OCI-LY3 (cell line): ENCODE results near the gene MZF1.
"Not testable (repeated sequence)": the region's sequence is repeated elsewhere in the genome, so short reads cannot be mapped to it uniquely, and the experiment has no call there.

ENCODE experiments used
- H2AFZ ChIP-seq: fragments of 200-600, 300-600 bp; shearing (Covaris generic); 2 replicates; pipeline ENCODE4 v1.6.0; 2014; ENCODE audit warnings: antibody characterized with exemption, low read depth, low read length
- H3K27ac ChIP-seq: fragments of 200-600, 300-600 bp; sonication (generic); 2 replicates; pipeline ENCODE4 v1.5.1; 2014; ENCODE audit warnings: mild to moderate bottlenecking, low read length, moderate library complexity, mixed read lengths
- H3K27me3 ChIP-seq: fragments of 200-600, 300-600 bp; sonication (generic); 2 replicates; pipeline ENCODE4 v1.6.1; 2014; ENCODE audit warnings: low read depth, low read length, mixed read lengths
- H3K36me3 ChIP-seq: fragments of 200-600, 300-600 bp; sonication (generic); replicated peaks from 2 replicates; pipeline ENCODE3; 2014; ENCODE audit warnings: low read depth, low read length, mixed read lengths
- H3K4me1 ChIP-seq: fragments of 300-600, 200-600 bp; sonication (generic); 2 replicates; pipeline ENCODE4 v1.6.1; 2014; ENCODE audit warnings: low read length, mixed read lengths
- H3K4me2 ChIP-seq: fragments of 200-600, 300-600 bp; sonication (generic); 2 replicates; pipeline ENCODE4 v1.6.1; 2014; ENCODE audit warnings: low read length, mixed read lengths
- H3K4me3 ChIP-seq: fragments of 300-600, 200-600 bp; sonication (generic); 2 replicates; pipeline ENCODE4 v1.5.1; 2014; ENCODE audit warnings: antibody characterized with exemption, mild to moderate bottlenecking, low read length, moderate library complexity
- H3K79me2 ChIP-seq: fragments of 300-600, 200-600 bp; shearing (Covaris generic); 2 replicates; pipeline ENCODE4 v1.6.1; 2014; ENCODE audit warnings: mild to moderate bottlenecking, low read length, mixed read lengths
- H3K9ac ChIP-seq: fragments of 300-600, 200-600 bp; shearing (Covaris generic); 2 replicates; pipeline ENCODE4 v1.6.0; 2014; ENCODE audit warnings: mild to moderate bottlenecking, low read length, moderate library complexity
- H3K9me3 ChIP-seq: fragments of 200-600, 300-600 bp; shearing (Covaris generic); 2 replicates; pipeline ENCODE4 v1.6.1; 2014; ENCODE audit warnings: low read length, mixed read lengths; ENCODE audit not compliant: insufficient read depth
- H4K20me1 ChIP-seq: fragments of 200-600, 300-600 bp; sonication (generic); 2 replicates; pipeline ENCODE4 v1.6.1; 2016; ENCODE audit warnings: low read length, mixed read lengths; ENCODE audit not compliant: insufficient read depth
- CTCF ChIP-seq: fragments of 200-600, 300-600 bp; sonication (generic); IDR thresholded peaks from 2 replicates; pipeline ENCODE4 v1.5.1; 2014; ENCODE audit warnings: antibody characterized with exemption, low read length, low read depth
- EZH2phosphoT487 ChIP-seq: fragments of 200-600 bp; shearing (Covaris generic); IDR thresholded peaks from 2 replicates; pipeline ENCODE4 v1.6.1; 2018; ENCODE audit warnings: antibody characterized with exemption, mixed run types, low read depth

The MZF1 gene

GRCh38 chr19:58581227-58582141, 8.3 kb upstream of the MZF1 start:
- Histone ChIP-seq H3K27ac (no peak overlapping the region), H2AFZ (no peak overlapping the region)

GRCh38 chr19:58579473-58580142, 6.5 kb upstream of the MZF1 start:
- Histone ChIP-seq H3K79me2 (peaks cover 18% of the 10 kb centered on the region), H3K27ac (no peak overlapping the region)

More at GRCh38 chr19:58581227-58582141, 8.3 kb upstream of the MZF1 start:
- Histone ChIP-seq H3K9me3 (no peaks in the 10 kb centered on the region), H4K20me1 (no peaks in the 10 kb centered on the region; the same call in 1 of the 2 replicates), H3K79me2 (peaks cover 14% of the 10 kb centered on the region), H3K27me3 (no peaks in the 10 kb centered on the region), H3K9ac (no peak overlapping the region), H3K4me1 (peaks cover 11% of the 10 kb centered on the region; the same call in 1 of the 2 replicates), H3K4me3 (no peak overlapping the region), H3K36me3 (peaks cover 21% of the 10 kb centered on the region), H3K4me2 (no peak overlapping the region)
- no peak for TF ChIP-seq CTCF
- no peak for TF ChIP-seq EZH2phosphoT487

GRCh38 chr19:58578012-58578925, 5.1 kb upstream of the MZF1 start:
- no peak overlapping the region for H3K4me2 ChIP-seq

More at GRCh38 chr19:58579473-58580142, 6.5 kb upstream of the MZF1 start:
- Histone ChIP-seq H4K20me1 (no peaks in the 10 kb centered on the region; the same call in 1 of the 2 replicates), H3K4me1 (peaks cover 5% of the 10 kb centered on the region), H2AFZ (no peak overlapping the region), H3K36me3 (peaks cover 21% of the 10 kb centered on the region), H3K4me3 (no peak overlapping the region), H3K27me3 (no peaks in the 10 kb centered on the region), H3K4me2 (no peak overlapping the region), H3K9me3 (no peaks in the 10 kb centered on the region), H3K9ac (no peak overlapping the region)
- no peak for TF ChIP-seq CTCF
- no peak for TF ChIP-seq EZH2phosphoT487

GRCh38 chr19:58577581-58577980, 4.4 kb upstream of the MZF1 start:
- H3K27me3 ChIP-seq, H3K4me1 ChIP-seq, H4K20me1 ChIP-seq, H3K27ac ChIP-seq, H3K9me3 ChIP-seq, H2AFZ ChIP-seq, H3K4me3 ChIP-seq, H3K4me2 ChIP-seq, H3K9ac ChIP-seq: not testable (repeated sequence)
- Histone ChIP-seq H3K79me2 (peaks cover 18% of the 10 kb centered on the region), H3K36me3 (peaks cover 12% of the 10 kb centered on the region)

More at GRCh38 chr19:58578012-58578925, 5.1 kb upstream of the MZF1 start:
- no peak overlapping the region for H3K9ac ChIP-seq
- H4K20me1 ChIP-seq, result no peaks in the 10 kb centered on the region; the same call in 1 of the 2 replicates
- H3K36me3 ChIP-seq, result peaks cover 19% of the 10 kb centered on the region
- TF ChIP-seq CTCF, result no peak
- TF ChIP-seq EZH2phosphoT487, result no peak
- no peaks in the 10 kb centered on the region for H3K9me3 ChIP-seq
- H3K27ac ChIP-seq, result no peak overlapping the region
- peaks cover 18% of the 10 kb centered on the region for H3K79me2 ChIP-seq
- no peaks in the 10 kb centered on the region for H3K27me3 ChIP-seq
- H3K4me1 ChIP-seq, result peaks cover 10% of the 10 kb centered on the region
- H3K4me3 ChIP-seq, result no peak overlapping the region
- no peak overlapping the region for H2AFZ ChIP-seq
